ENCODE results near the gene RBM10.

RBM10 gene

GRCh38 chrX:47146121-47146935 lies 1.3 kb downstream of the RBM10 start:
- Histone ChIP-seq H3K27me3 (ENCODE audit: low read length) (no peaks in the 10 kb centered on the region), H3K9ac (ENCODE audit: low read length) (peak overlapping the region; percentile 90), H3K36me3 (ENCODE audit: low read length) (no peaks in the 10 kb centered on the region), H4K20me1 (ENCODE audit: low read depth, low read length) (no peaks in the 10 kb centered on the region), H3K4me3 (ENCODE audit: insufficient read depth, low read length, poor library complexity, severe bottlenecking) (peak overlapping the region; percentile 88), H3F3A (ENCODE audit: insufficient read depth) (no peaks in the 10 kb centered on the region; the same call in 1 of the 2 replicates), H3K79me2 (ENCODE audit: insufficient read depth, low read length) (peaks cover 69% of the 10 kb centered on the region), H3K9me3 (ENCODE audit: insufficient read depth, low read length) (no peaks in the 10 kb centered on the region), H3K4me2 (ENCODE audit: low read depth, low read length, poor library complexity, severe bottlenecking) (peak overlapping the region; percentile 86), H2AFZ (ENCODE audit: low read depth, low read length, severe bottlenecking) (no peak overlapping the region), H3K27ac (ENCODE audit: low read depth, low read length) (peak overlapping the region; percentile 90; the same call in 1 of the 2 replicates), H3K9me2 (replicated peaks; ENCODE audit: insufficient read depth, low read length) (no peaks in the 10 kb centered on the region)
- no peak for TF ChIP-seq CTCF (IDR thresholded peaks at IDR 0.05; ENCODE audit: insufficient read depth, low read length, poor library complexity, severe bottlenecking)
- no peak for TF ChIP-seq EZH2phosphoT487 (conservative IDR thresholded peaks at IDR 0.05; ENCODE audit: low read length)

GRCh38 chrX:47146936-47147859 lies 2.2 kb downstream of the RBM10 start:
- Histone ChIP-seq H3K9me2 (replicated peaks; ENCODE audit: insufficient read depth, low read length) (no peaks in the 10 kb centered on the region), H3K79me2 (ENCODE audit: insufficient read depth, low read length) (peaks cover 78% of the 10 kb centered on the region), H4K20me1 (ENCODE audit: low read depth, low read length) (no peaks in the 10 kb centered on the region), H2AFZ (ENCODE audit: low read depth, low read length, severe bottlenecking) (no peak overlapping the region), H3K4me3 (ENCODE audit: insufficient read depth, low read length, poor library complexity, severe bottlenecking) (peak overlapping the region; percentile 88), H3K9me3 (ENCODE audit: insufficient read depth, low read length) (no peaks in the 10 kb centered on the region), H3F3A (ENCODE audit: insufficient read depth) (no peaks in the 10 kb centered on the region; the same call in 1 of the 2 replicates), H3K27me3 (ENCODE audit: low read length) (no peaks in the 10 kb centered on the region), H3K36me3 (ENCODE audit: low read length) (no peaks in the 10 kb centered on the region), H3K27ac (ENCODE audit: low read depth, low read length) (no peak overlapping the region), H3K4me2 (ENCODE audit: low read depth, low read length, poor library complexity, severe bottlenecking) (peak overlapping the region; percentile 86), H3K9ac (ENCODE audit: low read length) (peak overlapping the region; percentile 90)
- TF ChIP-seq EZH2phosphoT487 (conservative IDR thresholded peaks at IDR 0.05; ENCODE audit: low read length) (no peak), CTCF (IDR thresholded peaks at IDR 0.05; ENCODE audit: insufficient read depth, low read length, poor library complexity, severe bottlenecking) (no peak)

GRCh38 chrX:47148946-47149345 lies 3.9 kb downstream of the RBM10 start:
- Histone ChIP-seq H2AFZ (ENCODE audit: low read depth, low read length, severe bottlenecking) (no peak overlapping the region), H3F3A (ENCODE audit: insufficient read depth) (no peaks in the 10 kb centered on the region; the same call in 1 of the 2 replicates), H3K4me2 (ENCODE audit: low read depth, low read length, poor library complexity, severe bottlenecking) (no peak overlapping the region), H3K4me3 (ENCODE audit: insufficient read depth, low read length, poor library complexity, severe bottlenecking) (no peak overlapping the region), H3K27me3 (ENCODE audit: low read length) (no peaks in the 10 kb centered on the region), H3K9me2 (replicated peaks; ENCODE audit: insufficient read depth, low read length) (no peaks in the 10 kb centered on the region), H3K36me3 (ENCODE audit: low read length) (no peaks in the 10 kb centered on the region), H3K9ac (ENCODE audit: low read length) (no peak overlapping the region), H3K79me2 (ENCODE audit: insufficient read depth, low read length) (peaks cover 81% of the 10 kb centered on the region), H3K27ac (ENCODE audit: low read depth, low read length) (no peak overlapping the region), H4K20me1 (ENCODE audit: low read depth, low read length) (no peaks in the 10 kb centered on the region), H3K9me3 (ENCODE audit: insufficient read depth, low read length) (no peaks in the 10 kb centered on the region)
- TF ChIP-seq CTCF (IDR thresholded peaks at IDR 0.05; ENCODE audit: insufficient read depth, low read length, poor library complexity, severe bottlenecking) (no peak), EZH2phosphoT487 (conservative IDR thresholded peaks at IDR 0.05; ENCODE audit: low read length) (no peak)

Measured in SU-DHL-6 (cell line).